GM18507 (cell line): ENCODE data around the gene NRXN2.
"Not testable (repeated sequence)": the region's sequence is repeated elsewhere in the genome, so short reads cannot be mapped to it uniquely, and the experiment has no call there.

Experiments used
- DNase-seq: peaks from one replicate; pipeline ENCODE4 v3.0.0; 2011; ENCODE audit warnings: low read depth; ENCODE audit not compliant: insufficient read length; ENCODE audit errors: extremely low spot score
- FAIRE-seq: peaks from 2 replicates; lab custom pipeline; 2011; peaks lifted over from hg19 to GRCh38; lab: Jason Lieb, UNC

NRXN2 gene

DNA sequence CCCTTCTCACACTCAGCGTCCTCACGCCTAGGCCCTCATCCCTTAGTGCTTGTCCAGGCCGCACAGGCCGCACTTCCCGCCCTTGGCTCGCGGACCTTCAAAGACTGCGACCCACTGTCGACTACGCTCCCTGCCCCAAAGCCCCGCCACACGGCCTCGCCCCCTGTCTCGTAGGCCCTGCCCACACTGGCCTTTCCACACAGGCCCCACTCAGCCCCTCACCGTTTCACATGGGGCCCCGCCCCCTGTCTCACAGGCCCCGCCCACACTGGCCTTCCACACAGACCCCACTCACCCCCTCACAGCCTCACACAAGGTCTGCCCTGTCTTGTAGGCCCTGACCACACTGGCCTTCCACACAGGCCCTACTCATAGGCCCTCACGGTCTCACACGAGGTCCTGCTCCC lies 11.0 kb downstream of the NRXN2 start:
- DNase-seq: no peak
- no peak for FAIRE-seq

DNA sequence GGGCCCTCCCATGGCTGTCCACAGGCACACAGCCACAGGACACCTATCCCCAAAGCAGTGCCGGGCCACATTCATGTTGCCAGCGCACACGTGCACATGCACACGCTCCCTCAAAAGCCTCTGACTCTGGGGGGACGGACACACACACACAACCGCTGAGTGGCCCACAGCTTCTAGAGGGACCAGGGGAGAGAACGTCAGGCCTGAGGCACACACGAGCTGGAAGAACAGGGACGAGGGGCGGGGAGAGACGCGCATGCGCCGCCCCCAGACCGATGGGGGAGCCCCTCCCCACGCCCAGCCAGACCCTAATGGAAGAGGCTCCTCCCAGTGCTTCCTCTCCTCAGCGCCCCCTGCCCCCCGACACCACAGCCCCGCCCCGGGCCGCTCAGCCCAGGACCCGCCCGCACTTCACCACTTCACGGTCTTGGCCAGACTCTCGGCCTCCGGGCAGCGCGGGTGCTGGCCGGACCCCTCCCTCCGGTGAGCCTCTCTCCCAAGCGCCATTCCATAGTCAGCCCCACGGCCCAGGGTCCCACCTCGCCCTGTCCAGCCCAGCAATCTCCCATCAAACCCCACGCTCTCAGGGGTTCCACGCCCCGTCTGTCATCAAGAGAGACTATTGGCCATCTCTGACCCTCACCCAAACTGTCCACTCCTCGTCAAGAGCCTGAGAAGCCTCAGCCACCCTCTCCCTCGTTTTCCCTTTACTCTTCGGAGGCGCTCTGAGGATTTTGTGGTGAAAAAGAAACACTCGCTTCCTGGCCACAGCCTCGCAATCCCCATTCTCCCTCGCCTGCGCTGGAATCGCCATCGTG lies 11.7 kb downstream of the NRXN2 start:
- no peak for DNase-seq
- FAIRE-seq: no peak

DNA sequence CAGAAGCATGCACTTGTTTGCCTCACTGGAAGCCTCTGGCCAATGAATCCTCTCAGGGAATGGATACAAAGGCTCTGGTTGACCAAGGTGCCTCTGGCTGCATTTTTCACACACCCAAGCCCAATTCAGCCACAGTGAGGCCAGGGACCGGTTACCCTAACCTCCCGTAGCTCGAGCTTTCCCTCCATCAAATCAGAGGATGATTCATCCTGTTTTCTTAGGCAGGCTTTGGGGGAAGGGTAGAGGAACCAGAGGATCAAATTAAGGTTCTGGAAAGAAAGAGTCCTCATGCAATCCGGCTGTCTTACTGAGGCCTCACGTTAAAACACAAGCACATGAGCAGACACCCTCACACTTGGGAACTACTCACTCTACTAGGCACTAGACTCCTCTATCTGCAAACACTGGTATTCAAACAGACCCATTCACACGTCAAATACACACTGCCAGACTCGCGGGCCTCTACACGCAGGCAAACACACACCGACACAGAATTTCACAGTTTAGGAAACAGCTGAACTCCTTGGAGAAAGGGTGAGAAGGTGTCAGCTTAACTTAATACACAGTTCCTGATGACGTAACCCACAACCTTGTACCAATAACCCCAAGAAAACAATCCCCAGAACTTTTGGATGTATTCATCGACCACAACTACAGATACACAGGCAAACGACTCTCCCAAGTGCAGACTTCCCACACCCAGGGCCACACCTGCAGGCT lies 12.4 kb downstream of the NRXN2 start:
- FAIRE-seq: no peak
- DNase-seq: no peak

DNA sequence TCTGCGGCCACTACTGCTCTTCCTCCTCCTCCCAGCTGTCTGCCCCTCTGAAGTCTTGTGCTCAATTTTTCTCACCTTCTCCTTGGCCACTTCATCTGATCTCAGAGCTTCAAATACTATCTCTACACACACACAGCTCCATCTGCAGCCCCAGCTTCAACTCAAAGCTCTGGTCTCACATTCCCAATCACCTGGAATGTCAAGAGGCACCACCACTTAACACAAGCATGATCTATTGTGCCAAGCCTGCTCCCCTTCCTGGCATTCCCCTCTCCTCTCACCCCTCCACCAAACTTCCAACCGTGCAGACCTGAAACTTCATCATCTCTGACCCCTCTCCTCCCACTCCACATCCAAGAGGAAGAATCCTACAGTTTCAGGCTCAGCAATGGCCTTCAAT lies 17.5 kb downstream of the NRXN2 start:
- DNase-seq (no peak), FAIRE-seq (no peak)

DNA sequence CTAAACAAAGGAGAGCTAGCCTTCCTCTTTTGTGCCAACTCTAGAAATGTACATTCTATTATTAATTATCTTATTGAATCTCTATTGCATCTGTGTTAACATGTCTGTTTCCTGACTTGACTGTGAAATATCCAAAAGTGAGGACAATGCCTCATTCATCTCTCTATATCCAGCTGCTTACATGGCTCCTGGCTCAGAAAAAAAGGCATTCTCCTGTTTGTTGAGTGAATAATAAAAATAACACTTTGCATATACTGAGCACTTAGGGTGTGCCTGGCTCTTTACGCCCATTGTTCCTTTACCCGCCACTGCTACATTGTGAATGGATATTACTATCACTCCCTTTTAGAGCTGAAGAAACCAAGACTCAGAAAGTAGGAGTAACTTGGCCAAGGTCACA lies 19.9 kb downstream of the NRXN2 start:
- no peak for FAIRE-seq

DNA sequence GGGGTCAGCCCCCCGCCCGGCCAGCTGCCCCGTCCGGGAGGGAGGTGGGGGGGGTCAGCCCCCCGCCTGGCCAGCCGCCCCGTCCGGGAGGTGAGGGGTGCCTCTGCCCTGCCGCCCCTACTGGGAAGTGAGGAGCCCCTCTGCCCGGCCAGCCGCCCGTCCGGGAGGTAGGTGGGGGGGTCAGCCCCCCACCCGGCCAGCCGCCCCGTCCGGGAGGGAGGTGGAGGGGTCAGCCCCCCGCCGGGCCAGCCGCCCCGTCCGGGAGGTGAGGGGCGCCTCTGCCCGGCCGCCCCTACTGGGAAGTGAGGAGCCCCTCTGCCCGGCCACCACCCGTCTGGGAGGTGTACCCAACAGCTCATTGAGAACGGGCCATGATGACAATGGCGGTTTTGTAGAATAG lies 21.0 kb downstream of the NRXN2 start:
- DNase-seq, FAIRE-seq: not testable (repeated sequence)

More for the DNA sequence above, 19.9 kb downstream of the NRXN2 start:
- DNase-seq: no peak

DNA sequence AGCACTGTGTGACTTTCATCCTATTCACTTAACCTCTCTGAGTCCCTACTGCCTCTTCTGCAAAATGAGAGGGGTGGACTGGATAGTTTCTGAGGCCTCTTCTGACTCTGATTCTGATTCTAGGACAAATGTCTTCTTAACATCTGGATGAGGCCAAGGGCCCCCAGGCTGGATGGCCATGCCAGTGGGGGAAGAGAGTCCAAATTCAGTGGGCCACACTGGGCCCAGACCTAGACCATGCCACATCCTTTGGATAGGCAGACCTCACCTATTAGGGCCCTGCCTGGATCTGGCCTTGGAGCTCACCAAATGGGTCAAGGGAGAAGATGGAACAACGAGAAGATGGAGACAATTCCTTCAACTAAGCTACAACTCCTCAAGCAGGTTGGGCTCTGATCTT lies 24.6 kb downstream of the NRXN2 start:
- FAIRE-seq: no peak

DNA sequence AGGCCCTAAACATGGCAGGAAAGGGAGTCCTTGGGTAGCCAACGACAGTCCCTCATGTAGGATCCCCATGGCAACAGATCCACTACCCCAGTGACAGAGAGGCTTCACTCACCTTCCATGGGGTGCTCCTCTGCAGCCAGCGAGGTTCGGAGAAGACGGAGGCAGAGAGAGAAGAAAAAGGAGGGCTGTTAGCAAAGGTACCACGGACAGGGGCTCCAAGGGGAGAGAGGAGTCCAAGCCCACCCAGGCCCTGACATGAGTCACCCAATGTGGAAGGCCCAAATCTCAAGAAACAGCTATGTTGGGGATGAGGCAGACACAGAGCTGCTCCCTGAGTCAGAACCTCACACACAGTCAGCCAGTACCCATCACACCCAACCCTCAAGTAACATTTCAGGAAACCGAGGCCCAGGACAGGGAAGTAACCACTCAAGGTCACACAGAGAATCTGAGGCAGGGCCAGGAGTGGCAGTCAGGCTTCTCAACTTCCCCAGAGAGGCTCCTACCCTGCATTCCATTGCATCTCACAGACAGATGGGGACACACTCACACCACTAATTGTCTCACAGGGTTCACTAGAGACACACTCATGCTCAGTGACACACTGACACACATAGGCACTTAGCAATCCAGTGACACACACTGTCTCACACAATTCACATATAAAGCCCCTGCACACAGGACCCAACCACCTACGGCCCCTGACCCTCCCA lies 25.2 kb downstream of the NRXN2 start:
- FAIRE-seq: no peak
- DNase-seq: no peak

More for the DNA sequence above, 24.6 kb downstream of the NRXN2 start:
- DNase-seq: no peak

DNA sequence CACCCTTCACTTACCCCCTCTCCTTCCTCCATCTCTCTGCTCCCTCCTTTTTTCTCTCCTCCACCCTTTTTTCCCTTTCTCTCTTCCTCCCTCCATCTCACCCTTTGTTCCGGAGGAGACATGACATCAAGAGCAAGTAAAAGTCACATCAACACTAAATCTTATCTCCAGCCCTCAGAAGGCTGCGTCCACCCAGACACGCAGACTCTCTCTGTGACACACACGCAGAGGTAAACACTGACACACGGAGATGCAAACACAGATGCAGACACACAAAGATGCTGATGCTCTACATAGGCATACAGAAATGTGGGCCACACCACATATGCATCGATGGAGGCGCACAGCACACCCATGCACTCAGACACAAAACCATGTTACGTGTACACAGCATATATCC lies 27.0 kb downstream of the NRXN2 start:
- DNase-seq: no peak
- no peak for FAIRE-seq

DNA sequence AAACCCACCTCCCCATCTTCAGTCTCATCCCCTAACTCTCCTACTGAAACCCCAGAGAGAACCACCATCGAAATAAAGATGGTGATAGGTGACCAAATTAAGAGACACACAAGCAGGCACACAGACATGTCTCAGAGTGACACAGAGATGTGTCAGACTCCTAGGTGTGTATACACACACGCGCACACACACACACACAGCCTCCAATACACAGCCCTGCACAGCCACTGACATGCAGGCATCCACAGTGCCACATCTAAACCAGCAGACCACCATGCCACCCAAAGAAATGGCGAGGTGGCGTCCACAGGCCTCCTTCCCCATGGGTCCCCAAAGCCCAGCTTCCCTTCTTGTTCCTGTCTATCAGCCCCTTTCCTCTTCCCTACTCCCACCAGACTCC lies 27.4 kb downstream of the NRXN2 start:
- FAIRE-seq (no peak), DNase-seq (no peak)

DNA sequence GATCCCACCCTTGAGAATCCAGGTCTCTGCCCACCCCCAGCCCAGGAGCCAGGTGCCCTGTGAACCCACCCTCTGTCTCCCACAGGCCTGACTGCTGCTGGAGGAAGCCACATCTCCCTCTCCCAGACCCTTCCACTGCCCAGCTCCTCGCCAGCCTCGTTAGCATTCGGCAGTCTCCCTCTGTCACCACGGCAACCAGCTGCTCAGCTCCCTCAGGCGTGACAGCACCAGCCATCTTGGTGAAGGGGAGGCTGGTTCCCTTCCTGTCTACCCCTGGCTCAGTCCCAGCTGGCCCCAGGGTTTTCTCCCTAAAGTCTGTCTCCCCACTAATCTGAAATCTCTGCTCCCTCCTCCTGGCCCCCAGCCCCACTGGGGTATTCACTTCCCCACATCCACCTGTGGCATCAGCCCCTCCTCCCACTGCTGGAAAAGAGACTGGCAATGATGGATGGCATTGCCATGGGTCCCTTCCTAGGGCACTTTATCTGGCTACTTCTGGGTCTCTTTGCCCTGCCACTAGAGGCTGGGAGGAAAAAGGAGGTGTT lies 28.1 kb downstream of the NRXN2 start:
- FAIRE-seq (peak; percentile 88), DNase-seq (peak; percentile 51)

DNA sequence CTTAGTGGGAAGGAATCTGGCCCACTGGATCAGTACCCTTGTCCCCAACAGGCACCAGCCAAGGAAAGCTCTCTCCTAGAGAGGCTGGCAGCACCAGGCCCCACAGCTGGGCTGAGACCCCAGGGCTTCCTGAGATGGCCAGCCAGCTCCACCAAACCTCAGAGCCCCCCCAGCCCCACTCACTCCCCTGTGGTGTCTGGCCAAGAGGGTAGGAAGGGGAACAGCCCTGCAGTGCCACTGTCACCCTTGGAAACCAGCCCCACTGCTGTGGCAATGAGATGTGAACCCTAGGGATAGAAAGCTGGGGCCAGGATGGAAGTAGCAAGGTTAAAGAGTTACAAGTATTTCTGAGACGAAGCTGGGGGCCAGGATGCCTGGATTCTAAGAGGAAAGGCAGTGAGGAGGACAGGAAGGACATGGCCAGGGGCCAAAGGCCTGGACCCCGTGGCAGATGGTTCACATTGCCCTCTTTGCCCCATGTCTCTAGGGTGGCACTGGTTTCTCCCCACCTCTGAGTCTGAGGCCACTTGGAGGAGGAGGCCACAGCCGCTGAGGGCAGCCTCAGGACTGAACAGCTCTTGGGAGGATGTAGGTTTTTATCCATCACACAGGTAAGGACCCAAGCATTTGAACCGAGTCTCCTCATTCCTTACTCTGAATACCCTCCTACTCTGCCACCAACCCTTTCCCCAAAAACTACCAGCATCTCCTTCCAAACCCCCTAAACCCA lies 28.8 kb downstream of the NRXN2 start:
- FAIRE-seq (no peak), DNase-seq (no peak)

DNA sequence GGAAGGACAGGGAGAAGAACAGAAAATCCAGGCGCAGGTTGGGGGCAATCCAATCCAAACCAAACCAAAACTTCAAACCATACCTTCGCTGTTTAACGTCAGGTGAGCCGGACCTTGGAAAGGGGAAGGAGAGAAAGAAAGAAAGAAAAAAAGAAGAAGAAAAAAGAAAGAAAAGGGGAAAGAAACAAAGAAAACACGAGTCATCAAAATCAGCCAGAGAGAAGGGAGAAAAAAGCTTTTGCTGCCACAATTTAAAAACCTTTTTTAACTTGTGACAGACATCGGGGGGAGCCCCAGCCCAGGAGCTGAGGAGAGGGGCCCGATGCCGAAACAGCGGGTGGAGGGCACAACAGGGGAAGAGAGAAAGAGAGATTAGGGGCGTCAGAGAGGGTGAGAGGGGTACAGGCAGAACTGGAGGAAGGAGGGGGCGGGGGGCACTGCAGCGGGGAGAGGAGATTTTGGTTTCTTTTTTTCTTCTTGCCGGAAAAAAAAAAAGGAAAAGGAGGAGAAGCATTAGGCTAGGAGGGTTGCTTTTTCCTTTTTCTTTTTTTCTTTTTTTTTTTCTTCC lies 30.1 kb downstream of the NRXN2 start:
- no peak for DNase-seq
- FAIRE-seq: no peak

DNA sequence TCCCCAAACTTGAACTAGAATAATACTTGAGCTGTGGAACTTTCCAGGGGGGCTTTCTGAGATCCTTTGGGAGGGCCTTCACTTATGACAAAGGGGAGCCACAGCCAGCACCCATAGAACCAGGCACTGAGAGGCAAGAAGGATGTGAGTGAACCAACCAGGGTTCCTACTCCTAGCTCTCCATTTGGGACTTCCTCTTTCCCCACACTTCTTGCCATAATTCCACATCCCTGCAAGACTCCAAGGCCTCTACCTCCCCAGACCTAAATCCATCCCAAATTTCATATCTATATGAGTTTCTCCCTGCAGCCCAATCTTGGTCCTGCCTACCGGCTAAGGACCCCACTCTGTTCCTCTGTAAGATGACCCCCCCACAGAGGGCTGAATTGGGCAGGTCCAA lies 31.5 kb downstream of the NRXN2 start:
- no peak for FAIRE-seq
- no peak for DNase-seq

DNA sequence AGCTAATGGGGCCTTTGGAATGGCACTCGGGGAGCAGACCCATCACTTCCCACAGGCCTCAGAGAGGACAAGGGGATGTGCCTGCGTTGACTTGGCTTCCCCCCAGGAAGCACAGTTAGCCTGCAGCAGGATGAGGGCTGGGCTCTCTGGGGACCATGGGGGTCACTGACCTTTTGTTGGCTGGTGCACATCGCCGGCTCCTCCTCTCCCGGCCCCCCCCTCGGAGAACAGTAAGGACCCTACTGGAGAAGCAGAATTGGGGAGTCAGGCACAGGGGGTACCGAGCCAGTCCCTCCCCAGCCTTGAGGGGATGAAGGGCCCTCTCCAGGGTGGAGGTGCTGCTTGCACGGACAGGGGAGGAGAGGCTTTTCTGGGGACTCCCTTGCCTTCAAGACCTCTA lies 32.8 kb downstream of the NRXN2 start:
- FAIRE-seq (no peak), DNase-seq (no peak)

DNA sequence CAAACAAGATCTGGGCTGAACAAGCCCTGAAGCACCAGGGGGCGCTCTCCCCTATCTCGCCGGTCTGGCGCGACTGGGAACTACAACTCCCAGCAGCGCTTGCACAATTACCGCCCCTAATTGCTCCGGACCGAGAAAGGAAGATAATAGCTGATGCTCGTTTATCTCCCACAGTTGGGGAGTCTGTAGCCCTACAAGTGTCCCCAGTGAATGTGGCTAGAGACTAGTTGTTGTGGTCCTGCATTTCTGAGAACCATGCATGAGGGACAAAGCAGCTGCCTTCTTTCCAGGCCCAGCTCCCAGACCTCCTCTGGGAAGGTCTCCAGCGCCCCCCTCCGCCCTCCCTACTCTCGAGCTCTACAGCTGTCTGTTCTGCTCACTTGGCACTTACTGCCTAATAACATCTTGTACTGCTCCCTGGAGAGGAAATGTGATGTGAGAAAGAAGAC lies 34.4 kb downstream of the NRXN2 start:
- FAIRE-seq (peak; percentile 90), DNase-seq (peak; percentile 82)

DNA sequence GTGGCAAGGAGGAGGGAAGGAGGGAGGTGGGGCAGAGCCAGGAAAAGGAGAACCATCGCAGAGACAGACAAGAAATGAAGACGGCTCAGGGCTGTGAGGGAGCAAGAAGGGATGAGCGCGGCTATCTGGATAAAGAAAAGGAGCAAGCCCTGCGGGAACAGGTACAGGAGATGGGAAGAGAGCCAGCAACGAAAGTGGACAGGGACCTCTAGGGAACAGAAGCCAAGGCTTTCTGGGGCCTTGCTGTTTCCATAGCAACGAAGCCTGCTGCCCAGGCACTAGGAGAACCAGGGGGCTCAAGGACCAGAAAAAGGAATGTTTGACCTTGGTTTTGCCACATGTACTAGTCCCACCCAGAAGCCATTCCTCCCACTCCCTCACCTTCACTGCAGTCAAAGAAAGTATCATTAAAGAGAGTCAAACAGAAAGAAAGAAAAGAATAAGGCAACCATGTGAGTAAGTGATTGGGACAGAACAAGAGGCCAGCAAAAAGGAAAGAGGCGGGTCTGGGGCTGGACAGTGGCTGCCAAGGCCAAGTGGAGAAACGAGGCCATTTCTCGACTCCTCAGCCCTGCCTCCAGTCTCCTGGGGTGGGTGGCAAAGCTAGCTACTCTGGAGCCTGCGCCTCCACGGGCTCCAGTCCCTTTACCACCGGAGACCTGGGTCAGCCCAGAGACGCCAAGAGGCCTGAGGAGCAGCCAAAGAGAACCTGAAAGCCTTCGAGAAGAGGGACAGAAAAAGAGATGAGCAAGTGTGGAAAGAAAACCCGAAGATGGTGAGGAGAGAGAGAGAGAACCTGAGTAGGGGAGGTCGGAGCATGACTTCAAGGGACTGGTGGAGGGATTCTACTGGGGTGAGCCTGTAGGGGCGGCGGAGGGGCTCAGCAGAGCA lies 35.1 kb downstream of the NRXN2 start:
- DNase-seq (no peak), FAIRE-seq (no peak)

DNA sequence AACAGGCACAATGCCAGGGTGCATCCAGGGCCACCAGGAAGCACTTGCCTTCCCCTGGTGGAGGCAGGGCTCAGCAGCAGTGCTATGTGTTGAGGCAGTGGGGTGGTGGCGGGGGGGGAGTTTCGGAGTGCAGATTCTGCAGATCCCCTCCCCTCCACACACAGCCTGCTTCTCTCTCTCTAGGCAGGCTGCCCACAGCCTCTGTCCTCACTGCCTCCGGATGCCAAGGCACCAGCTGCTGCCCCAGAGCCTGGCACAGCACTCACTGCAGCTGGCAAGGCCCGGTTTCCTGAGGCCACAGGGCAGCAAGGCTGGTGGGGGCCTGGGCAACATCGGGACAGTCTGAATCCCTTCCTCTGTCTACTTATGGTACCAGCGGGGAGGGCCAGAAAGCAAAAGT lies 35.8 kb downstream of the NRXN2 start:
- FAIRE-seq (no peak), DNase-seq (no peak)
